ENCODE results near the gene PNLIPRP2. TPM values are rescaled to one million over a fixed set of nuclear protein-coding genes. Genes with fewer than 3 reads are reported as not detected.

The PNLIPRP2 gene
- total RNA-seq, 4 donors from 2014 or later, result not detected

- Histone ChIP-seq H3K36me3 (no peaks in the 10 kb centered on the region), H3K27ac (no peak overlapping the region), H3K9me3 (no peaks in the 10 kb centered on the region), H3K4me3 (no peak overlapping the region), H3K4me1 (peaks cover 0 to 1% (median 0%) of the 10 kb centered on the region in 3 donors), H3K27me3 (peaks cover 34% of the 10 kb centered on the region)
- 81 to 85% methylated on average over 4 to 11 of the region's 11 CpGs for WGBS, 2 donors (ENCODE audit: low coverage in 1 of 2)
- TF ChIP-seq CTCF (IDR thresholded peaks at IDR 0.05), result no peak
- ATAC-seq, result no peak
Observed at GRCh38 chr10:116621934-116622655, 1.3 kb downstream of the PNLIPRP2 start.

- no peak for TF ChIP-seq EP300 (IDR thresholded peaks at IDR 0.05)
- TF ChIP-seq POLR2A (IDR thresholded peaks at IDR 0.05), result no peak
- TF ChIP-seq CTCF (IDR thresholded peaks at IDR 0.05), result no peak
- TF ChIP-seq POLR2AphosphoS5 (IDR thresholded peaks at IDR 0.05), result no peak
- Histone ChIP-seq H3K4me3 (no peak overlapping the region), H3K9me3 (no peaks in the 10 kb centered on the region), H3K27me3 (peaks cover 44% of the 10 kb centered on the region), H3K27ac (no peak overlapping the region), H3K4me1 (peaks cover 0 to 9% (median 0%) of the 10 kb centered on the region in 3 donors), H3K36me3 (no peaks in the 10 kb centered on the region)
- ATAC-seq, result no peak
- 73 to 90% methylated on average over 2 to 3 of the region's 7 CpGs for WGBS, 2 donors (ENCODE audit: low coverage in 1 of 2)
Observed at GRCh38 chr10:116625845-116626244, 5.1 kb downstream of the PNLIPRP2 start.

- WGBS, 2 donors (ENCODE audit: low coverage in 1 of 2), result 40 to 88% methylated on average over 2 to 4 of the region's 9 CpGs
- peaks cover 0 to 9% (median 0%) of the 10 kb centered on the region in 3 donors for H3K4me1 ChIP-seq
- TF ChIP-seq CTCF (IDR thresholded peaks at IDR 0.05), result no peak
- no peak for TF ChIP-seq POLR2AphosphoS5 (IDR thresholded peaks at IDR 0.05)
- no peak for TF ChIP-seq EP300 (IDR thresholded peaks at IDR 0.05)
- no peak for TF ChIP-seq POLR2A (IDR thresholded peaks at IDR 0.05)
- H3K27ac ChIP-seq, result no peak overlapping the region
- no peak for ATAC-seq
- no peaks in the 10 kb centered on the region for H3K36me3 ChIP-seq
- no peak overlapping the region for H3K4me3 ChIP-seq
- H3K9me3 ChIP-seq, result no peaks in the 10 kb centered on the region
- peaks cover 44% of the 10 kb centered on the region for H3K27me3 ChIP-seq
Observed at GRCh38 chr10:116626815-116627214, 6.1 kb downstream of the PNLIPRP2 start.

- no peak for ATAC-seq
- Histone ChIP-seq H3K9me3 (no peaks in the 10 kb centered on the region), H3K4me1 (peaks cover 0 to 9% (median 0%) of the 10 kb centered on the region in 3 donors), H3K36me3 (no peaks in the 10 kb centered on the region), H3K4me3 (peak overlapping the region in 1 of 2 donors; percentile 41), H3K27me3 (peaks cover 44% of the 10 kb centered on the region), H3K27ac (no peak overlapping the region)
- 0% methylated on average over 1 to 7 of the region's 49 CpGs for WGBS, 2 donors (ENCODE audit: low coverage in 1 of 2)
- TF ChIP-seq POLR2A (IDR thresholded peaks at IDR 0.05) (no peak), CTCF (IDR thresholded peaks at IDR 0.05) (peak in 3 of 4 experiments; percentile 24 to 57 (median 35))
Observed at GRCh38 chr10:116627386-116627933, 6.7 kb downstream of the PNLIPRP2 start.

- no peak overlapping the region for H3K27ac ChIP-seq
Observed at GRCh38 chr10:116629340-116629739, 8.6 kb downstream of the PNLIPRP2 start.

More at GRCh38 chr10:116629340-116629739, 8.6 kb downstream of the PNLIPRP2 start:
- no peak for TF ChIP-seq CTCF (IDR thresholded peaks at IDR 0.05)
- TF ChIP-seq POLR2AphosphoS5 (IDR thresholded peaks at IDR 0.05), result no peak
- no peak for TF ChIP-seq EP300 (IDR thresholded peaks at IDR 0.05)
- H3K9me3 ChIP-seq, result no peaks in the 10 kb centered on the region
- WGBS, 2 donors (ENCODE audit: low coverage in 1 of 2), result 74 to 80% methylated on average over 1 to 4 of the region's 4 CpGs
- H3K36me3 ChIP-seq, result no peaks in the 10 kb centered on the region
- H3K4me3 ChIP-seq, result no peak overlapping the region
- ATAC-seq, result no peak
- peaks cover 35% of the 10 kb centered on the region for H3K27me3 ChIP-seq
- peaks cover 0 to 9% (median 0%) of the 10 kb centered on the region in 3 donors for H3K4me1 ChIP-seq

Measured in gastroesophageal sphincter (tissue), 4 donors.